Ovary (tissue), 3 donors: ENCODE measurements around the gene PDE4C.

Experiments used
- POLR2A ChIP-seq: fragments of 450-650 bp; IDR thresholded peaks from one replicate; pipeline ENCODE4 v1.6.1; 2017; ENCODE audit warnings: antibody characterized with exemption, mild to moderate bottlenecking, moderate library complexity
- TF ChIP-seq, protein P1 (sequence below), 3 donors: fragments of 450-650 bp in 2 of 3; fragments of 200-600 bp in 1 of 3; IDR thresholded peaks; one replicate each; pipeline versions ENCODE4 v1.5.1 to v1.8.0; 2016 to 2022; ENCODE audit warnings: antibody characterized with exemption in 3 of 3, mild to moderate bottlenecking in 1 of 3
- donor health status: DM: no; HTN: no; CAD: no.

DNA sequence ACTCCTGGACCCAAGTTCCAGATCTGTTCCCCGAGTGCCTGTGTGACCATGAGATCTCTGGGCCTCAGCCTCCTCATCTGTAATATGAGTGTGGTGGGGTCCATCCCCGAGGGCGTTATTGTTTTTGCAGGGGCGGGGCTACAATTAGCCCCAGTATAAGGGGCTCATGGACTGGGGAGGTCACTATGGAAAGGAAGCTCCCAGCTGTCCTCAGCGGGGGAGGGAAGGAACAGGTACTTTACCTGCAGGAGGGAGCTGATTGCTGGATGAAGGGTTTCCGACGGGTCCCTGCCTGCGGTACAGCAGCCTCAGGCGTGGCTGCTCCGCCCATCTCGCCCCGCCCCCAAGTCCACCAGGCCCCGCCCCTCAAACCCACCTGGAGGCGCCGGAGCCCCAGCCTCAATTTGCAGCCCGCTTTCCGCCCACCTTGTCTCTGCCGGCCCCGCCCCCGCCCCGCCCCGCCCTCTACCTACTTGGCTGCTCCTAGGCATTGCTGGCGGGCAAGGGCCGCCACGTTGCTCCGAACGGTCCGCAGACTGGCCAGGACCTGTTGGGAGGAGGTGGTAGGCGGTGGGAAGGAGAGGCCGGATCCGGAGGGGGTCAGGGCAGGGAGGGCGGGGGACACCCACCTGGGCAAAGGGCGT lies 5.5 kb downstream of the PDE4C start:
- TF ChIP-seq POLR2A = no peak
- TF ChIP-seq, protein P1, sequence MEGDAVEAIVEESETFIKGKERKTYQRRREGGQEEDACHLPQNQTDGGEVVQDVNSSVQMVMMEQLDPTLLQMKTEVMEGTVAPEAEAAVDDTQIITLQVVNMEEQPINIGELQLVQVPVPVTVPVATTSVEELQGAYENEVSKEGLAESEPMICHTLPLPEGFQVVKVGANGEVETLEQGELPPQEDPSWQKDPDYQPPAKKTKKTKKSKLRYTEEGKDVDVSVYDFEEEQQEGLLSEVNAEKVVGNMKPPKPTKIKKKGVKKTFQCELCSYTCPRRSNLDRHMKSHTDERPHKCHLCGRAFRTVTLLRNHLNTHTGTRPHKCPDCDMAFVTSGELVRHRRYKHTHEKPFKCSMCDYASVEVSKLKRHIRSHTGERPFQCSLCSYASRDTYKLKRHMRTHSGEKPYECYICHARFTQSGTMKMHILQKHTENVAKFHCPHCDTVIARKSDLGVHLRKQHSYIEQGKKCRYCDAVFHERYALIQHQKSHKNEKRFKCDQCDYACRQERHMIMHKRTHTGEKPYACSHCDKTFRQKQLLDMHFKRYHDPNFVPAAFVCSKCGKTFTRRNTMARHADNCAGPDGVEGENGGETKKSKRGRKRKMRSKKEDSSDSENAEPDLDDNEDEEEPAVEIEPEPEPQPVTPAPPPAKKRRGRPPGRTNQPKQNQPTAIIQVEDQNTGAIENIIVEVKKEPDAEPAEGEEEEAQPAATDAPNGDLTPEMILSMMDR (IDR thresholded peaks at IDR 0.05) = no peak
